HG03095 (cell line): ENCODE data around the gene JAG1.

Source experiments
- ATAC-seq: cut with Tn5 transposase; IDR thresholded peaks from one replicate; pipeline ENCODE4 v1.9.1; 2021; ENCODE audit warnings: moderate library complexity; ENCODE audit not compliant: unreplicated experiment

The JAG1 gene

DNA sequence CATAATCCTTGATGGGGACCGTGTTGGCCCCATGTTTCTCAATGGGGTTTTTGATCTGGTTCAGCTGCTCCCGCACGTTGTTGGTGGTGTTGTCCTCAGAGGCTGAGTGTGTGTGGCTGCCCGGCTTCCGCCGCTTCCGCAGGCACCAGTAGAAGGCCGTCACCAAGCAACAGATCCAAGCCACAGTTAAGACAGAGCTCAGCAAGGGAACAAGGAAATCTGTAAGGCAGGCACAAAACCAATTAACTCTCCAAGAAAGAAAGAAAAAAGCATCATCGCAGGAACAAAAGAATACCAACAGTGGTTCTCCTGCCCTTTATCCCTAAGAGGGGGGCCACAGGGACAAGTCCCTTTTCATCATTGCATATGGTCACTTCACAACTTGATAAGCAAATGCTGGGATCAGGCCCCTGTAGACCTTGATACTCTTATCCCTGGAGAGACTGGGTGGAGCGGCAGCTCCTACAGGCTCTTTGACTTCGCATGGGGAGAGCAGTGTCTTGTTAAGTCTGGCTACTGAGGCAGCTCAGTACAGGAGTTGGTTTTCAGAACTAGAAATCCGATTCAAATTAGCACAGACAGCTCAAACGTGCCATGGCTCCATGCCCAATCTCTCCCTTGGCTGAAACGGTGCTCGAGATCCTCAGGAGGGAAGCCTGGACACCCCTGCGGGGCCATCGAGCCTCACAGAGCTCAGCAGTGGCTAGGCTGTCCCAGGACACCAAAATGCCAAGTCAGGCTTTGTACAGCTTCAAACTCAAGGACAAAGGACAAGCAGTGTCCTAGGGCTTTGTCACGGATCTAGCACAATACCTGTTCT is 33.9 kb downstream of the JAG1 start:
- ATAC-seq, result no peak

GRCh38 chr20:10639077-10639736 is 34.6 kb downstream of the JAG1 start:
- ATAC-seq, result no peak

- ATAC-seq, result no peak
Measured at GRCh38 chr20:10637563-10637962, 36.2 kb downstream of the JAG1 start.

DNA sequence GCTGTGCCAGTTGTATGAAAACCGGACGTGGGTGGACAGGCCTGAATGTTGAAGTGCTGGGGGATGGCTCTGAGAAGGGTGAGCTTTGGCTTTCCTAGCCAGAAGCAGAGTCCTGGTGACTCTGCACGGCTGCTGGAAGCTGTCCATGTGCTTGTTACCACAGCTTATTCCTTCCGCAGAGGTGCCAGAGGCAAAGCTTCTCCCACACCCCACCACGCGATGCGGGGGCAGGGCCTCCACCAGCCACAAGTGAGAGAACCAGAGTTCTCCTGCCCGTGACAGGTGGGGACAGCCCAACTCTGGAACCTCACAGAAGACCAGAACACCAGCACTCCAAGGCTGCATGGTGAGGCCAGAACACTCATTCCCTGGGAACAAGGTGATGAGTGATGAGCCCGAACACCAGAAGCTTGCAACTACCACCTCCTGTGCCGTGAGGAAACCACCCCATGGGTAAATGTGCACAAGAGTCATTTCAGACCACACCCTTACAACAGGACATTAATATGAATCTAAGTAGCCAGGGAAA is 36.7 kb downstream of the JAG1 start:
- no peak for ATAC-seq

DNA sequence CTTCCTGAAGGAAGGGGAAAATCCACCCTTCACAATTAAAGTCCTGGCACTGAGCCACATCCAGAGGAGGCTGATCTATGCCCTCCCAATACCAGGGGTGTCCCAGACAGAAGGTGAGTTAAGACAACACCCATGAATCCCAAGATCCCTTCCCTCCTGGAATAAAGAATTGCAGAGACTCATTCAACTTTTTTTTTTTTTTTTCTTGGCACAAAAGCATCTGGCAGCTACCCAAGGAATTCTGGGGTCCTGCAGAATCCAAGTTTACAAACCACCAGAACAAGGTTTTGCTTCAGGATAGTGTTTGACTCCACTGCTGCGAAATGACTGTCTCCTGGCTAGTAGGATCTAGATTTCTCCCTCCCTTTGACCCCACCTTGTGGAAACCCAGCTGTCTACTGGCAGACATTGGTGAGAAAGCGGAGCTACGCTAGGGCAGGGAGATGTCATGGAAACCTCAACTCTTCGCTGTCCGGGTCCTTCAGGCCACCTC is 37.4 kb downstream of the JAG1 start:
- no peak for ATAC-seq

DNA sequence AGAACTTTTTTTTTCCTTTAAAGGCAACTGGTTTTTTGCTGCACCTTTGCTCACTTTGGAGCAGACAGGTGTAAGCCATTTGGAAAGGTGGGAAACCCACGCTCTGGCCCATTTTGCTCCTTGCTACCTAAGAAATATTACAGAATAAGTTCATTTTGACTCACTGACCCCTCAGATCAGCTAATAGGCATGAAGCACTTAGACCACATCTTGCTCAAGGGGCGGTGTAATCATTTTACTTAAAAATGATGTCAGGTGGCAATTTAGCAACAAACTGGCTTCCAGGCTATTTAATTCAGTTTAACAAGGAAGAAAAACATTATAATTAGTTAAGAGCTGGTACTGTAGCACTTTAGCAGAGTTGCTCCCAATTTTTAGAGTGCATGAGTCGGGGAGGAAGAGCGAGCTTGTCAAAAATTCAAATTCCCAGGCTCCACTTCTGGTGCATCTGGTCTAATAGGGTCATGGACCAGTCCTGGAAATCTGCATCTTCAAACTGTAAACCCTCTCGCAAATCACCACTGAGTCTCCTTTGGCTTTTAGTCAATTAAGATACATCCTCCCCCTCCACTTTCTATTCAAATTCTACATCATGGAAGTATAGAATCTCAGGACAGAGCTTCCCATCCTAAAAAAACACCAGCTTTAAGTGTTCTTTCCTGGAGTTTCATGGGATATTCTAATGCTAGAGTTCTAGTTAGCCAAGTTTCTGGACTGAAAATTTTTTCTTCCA is 38.2 kb downstream of the JAG1 start:
- ATAC-seq, result no peak

GRCh38 chr20:10634683-10635411 is 39.0 kb downstream of the JAG1 start:
- ATAC-seq, result no peak

DNA sequence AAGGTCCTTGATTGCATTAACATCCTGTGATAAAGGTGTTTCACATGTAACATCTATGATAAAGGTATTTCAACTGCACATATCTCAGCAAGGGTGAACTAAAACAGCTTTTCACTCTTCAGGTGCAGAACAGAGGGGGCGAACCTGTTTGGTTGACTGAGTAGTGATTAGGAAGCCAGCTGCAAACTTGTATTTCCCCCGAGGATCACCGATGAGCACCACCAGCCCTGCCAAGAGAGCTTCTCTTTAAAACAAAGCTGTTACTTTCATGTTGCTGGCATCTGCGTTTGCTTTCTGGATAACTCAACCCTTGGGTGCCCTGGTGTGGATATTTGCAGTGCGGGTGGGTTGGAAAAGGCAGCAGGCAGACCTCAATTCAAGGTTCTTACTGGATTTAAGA is 39.6 kb downstream of the JAG1 start:
- no peak for ATAC-seq

- ATAC-seq, result no peak
Measured at GRCh38 chr20:10633718-10634117, 40.1 kb downstream of the JAG1 start.

GRCh38 chr20:10632721-10633509 is 40.9 kb downstream of the JAG1 start:
- no peak for ATAC-seq

GRCh38 chr20:10631126-10631525 is 42.7 kb downstream of the JAG1 start:
- ATAC-seq, result no peak

- ATAC-seq, result no peak
Measured at GRCh38 chr20:10629946-10630650, 43.7 kb downstream of the JAG1 start.

DNA sequence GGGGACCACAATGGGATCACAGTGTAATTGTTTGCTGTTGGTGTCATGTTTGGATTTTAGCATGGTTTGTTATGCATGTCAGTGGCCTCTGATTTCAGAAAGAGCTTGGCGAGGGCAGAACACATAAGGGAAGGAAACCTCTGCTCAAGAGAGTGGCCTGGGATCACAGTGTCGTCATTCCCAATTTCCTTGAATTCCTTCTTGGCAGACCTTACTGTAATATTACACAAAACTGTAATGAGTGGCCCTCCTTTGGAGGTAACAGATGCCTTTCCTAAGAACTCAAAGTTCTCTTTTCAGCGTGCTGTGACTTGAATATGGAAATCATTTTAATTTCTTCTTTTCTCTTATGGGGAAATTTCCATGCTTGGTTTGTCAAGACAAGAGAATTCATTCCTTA is 46.9 kb downstream of the JAG1 start:
- no peak for ATAC-seq

- no peak for ATAC-seq
Measured at GRCh38 chr20:10625641-10626040, 48.2 kb downstream of the JAG1 start.

GRCh38 chr20:10622657-10623418 is 51.0 kb downstream of the JAG1 start:
- ATAC-seq, result no peak

DNA sequence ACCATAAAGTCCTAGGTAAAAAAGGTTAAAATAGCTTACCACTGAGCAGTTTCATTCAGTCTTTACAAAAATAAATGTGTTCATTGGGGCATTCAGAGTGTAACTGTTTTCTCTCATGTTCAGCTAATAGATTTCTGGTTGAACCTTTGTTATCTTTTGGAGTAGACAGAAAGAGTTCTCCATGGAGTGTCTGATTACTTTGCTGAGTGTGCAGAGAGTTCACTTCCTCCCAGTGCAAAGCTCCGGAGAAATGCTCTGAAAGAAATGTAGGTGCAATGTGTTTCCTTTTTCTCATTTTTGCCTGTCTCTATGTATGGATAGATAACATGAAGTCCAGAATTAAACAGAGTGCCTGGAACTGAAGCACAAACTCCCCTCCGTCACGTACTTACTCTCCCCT is 52.6 kb downstream of the JAG1 start:
- ATAC-seq, result no peak

DNA sequence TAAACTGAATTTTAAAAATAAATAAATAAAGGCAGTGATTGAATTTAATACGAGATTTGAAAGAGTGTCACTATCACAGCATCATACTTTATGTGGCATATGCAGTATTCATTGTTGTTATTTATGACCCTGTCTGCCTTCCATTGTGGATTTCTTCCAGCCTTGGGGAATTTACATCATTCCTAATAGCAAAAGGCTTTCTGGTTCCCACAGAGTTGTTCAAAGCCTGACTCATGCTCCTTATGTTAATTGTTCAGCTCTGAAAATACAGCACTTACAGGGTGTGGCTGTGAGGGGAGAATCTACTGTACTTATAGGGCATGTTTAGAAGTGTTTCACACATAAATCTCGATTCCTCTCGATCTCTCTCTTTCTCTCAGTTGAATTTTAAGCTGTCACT is 54.4 kb downstream of the JAG1 start:
- ATAC-seq, result no peak

DNA sequence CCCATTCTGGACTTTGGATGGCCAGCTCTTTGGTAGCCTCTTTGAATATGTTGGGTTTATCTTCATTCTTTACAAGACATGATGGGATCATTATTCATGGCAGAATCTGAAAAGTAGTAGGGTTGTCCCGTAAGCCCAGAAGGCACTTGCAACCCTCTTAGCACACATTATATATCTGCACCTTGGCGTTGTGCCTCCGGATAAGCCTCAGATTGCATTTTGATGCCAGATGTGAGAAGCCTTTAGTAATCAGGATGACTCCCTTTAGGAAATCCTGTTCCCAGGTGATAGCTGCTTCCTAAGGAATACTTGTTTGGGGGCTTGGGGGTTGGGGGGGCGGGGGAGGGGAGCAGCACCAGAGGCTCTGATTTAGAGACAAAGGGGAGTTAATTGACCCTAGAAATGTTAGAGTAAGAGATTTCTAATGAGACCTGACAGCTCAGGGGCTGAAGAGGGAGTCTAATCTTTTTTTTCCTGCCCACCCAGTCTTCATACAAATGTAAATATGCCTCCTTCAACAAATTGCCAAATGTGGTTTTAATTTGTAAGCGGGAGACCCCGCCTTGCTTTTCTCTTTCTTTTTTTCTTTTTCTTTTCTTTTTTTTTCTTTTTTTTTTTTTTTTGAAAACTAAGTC is 55.1 kb downstream of the JAG1 start:
- no peak for ATAC-seq
